HG02763 (cell line): ENCODE data around the gene IDH2.

Experiments
- ATAC-seq: cut with Tn5 transposase; IDR thresholded peaks from one replicate; pipeline ENCODE4 v1.9.1; 2021; ENCODE audit warnings: mild to moderate bottlenecking, moderate library complexity; ENCODE audit not compliant: unreplicated experiment

Gene IDH2

GRCh38 chr15:90064911-90065681 is 37.2 kb downstream of the IDH2 start:
- no peak for ATAC-seq

- ATAC-seq = no peak
These were observed 38.5 kb downstream of the IDH2 start for GRCh38 chr15:90063770-90064247.

GRCh38 chr15:90062973-90063769 is 39.1 kb downstream of the IDH2 start:
- no peak for ATAC-seq

GRCh38 chr15:90062462-90062932 is 39.8 kb downstream of the IDH2 start:
- no peak for ATAC-seq

GRCh38 chr15:90062023-90062442 is 40.2 kb downstream of the IDH2 start:
- no peak for ATAC-seq

- ATAC-seq = no peak
These were observed 41.5 kb downstream of the IDH2 start for GRCh38 chr15:90060797-90061196.

GRCh38 chr15:90059208-90059985 is 42.9 kb downstream of the IDH2 start:
- peak; percentile 86 for ATAC-seq

- no peak for ATAC-seq
These were observed 43.5 kb downstream of the IDH2 start for GRCh38 chr15:90058775-90059174.

GRCh38 chr15:90058308-90058707 is 44.0 kb downstream of the IDH2 start:
- ATAC-seq = peak; percentile 29

GRCh38 chr15:90056529-90056928 is 45.7 kb downstream of the IDH2 start:
- no peak for ATAC-seq

GRCh38 chr15:90055182-90055581 is 47.1 kb downstream of the IDH2 start:
- ATAC-seq = no peak

- no peak for ATAC-seq
These were observed 47.6 kb downstream of the IDH2 start for GRCh38 chr15:90054618-90055097.

GRCh38 chr15:90053685-90054466 is 48.4 kb downstream of the IDH2 start:
- no peak for ATAC-seq

- no peak for ATAC-seq
These were observed 50.4 kb downstream of the IDH2 start for GRCh38 chr15:90051874-90052273.

GRCh38 chr15:90049666-90050604 is 52.3 kb downstream of the IDH2 start:
- no peak for ATAC-seq

- ATAC-seq = no peak
These were observed 53.2 kb downstream of the IDH2 start for GRCh38 chr15:90049030-90049429.

- no peak for ATAC-seq
These were observed 54.2 kb downstream of the IDH2 start for GRCh38 chr15:90047956-90048575.

GRCh38 chr15:90046911-90047392 is 55.3 kb downstream of the IDH2 start:
- ATAC-seq = no peak
